ENCODE data around the gene TFPT. TPM values are rescaled to one million over a fixed set of nuclear protein-coding genes. Genes with fewer than 3 reads are reported as not detected.

The TFPT gene
- total and polyA plus RNA-seq, 2 of the 13 experiments (the other 11 are each of a cell fraction or from before 2014, with no cell fraction given) = 8.4 to 10.7 TPM

GRCh38 chr19:54115109-54116063 is at the start of gene TFPT, which contains the start of gene PRPF31 (continued):
- no peak for TF ChIP-seq EZH2 (conservative IDR thresholded peaks at IDR 0.05; ENCODE audit: low read depth, low read length)
- TF ChIP-seq HOXA3 (CRISPR knock-in tag; IDR thresholded peaks at IDR 0.05) = peak; percentile 97
- TF ChIP-seq ZNF10 (CRISPR knock-in tag; IDR thresholded peaks at IDR 0.05; ENCODE audit: borderline replicate concordance, low read depth) = no peak
- TF ChIP-seq GRHL1 (CRISPR knock-in tag; conservative IDR thresholded peaks at IDR 0.05) = no peak
- TF ChIP-seq GPN1 (CRISPR knock-in tag; IDR thresholded peaks at IDR 0.05; ENCODE audit: borderline replicate concordance) = no peak
- peak; percentile 67; the same call in 1 of the 2 replicates for TF ChIP-seq FOXK2 (IDR thresholded peaks at IDR 0.05)
- TF ChIP-seq RFXAP (CRISPR knock-in tag; IDR thresholded peaks at IDR 0.05; ENCODE audit: borderline replicate concordance) = peak; percentile 54; the same call in 1 of the 2 replicates
- 0 out of 2 replicates have a peak, but pooled peaks have one; percentile 56 for TF ChIP-seq ZNF678 (CRISPR knock-in tag; IDR thresholded peaks at IDR 0.05)
- no peak; the same call in 1 of the 2 replicates for TF ChIP-seq SSRP1 (CRISPR knock-in tag; IDR thresholded peaks at IDR 0.05)
- TF ChIP-seq ZNF597 (CRISPR knock-in tag; IDR thresholded peaks at IDR 0.05) = no peak
- TF ChIP-seq ZBTB1 (CRISPR knock-in tag; IDR thresholded peaks at IDR 0.05; ENCODE audit: borderline replicate concordance) = 0 out of 2 replicates have a peak, but pooled peaks have one; percentile 35
- no peak for TF ChIP-seq ZNF672 (CRISPR knock-in tag; IDR thresholded peaks at IDR 0.05)
- TF ChIP-seq TRIM22 (IDR thresholded peaks at IDR 0.05) = no peak
- TF ChIP-seq STAT5B (CRISPR knock-in tag; IDR thresholded peaks at IDR 0.05) = no peak; the same call in 1 of the 2 replicates
- no peak; the same call in 1 of the 2 replicates for TF ChIP-seq ZNF362 (CRISPR knock-in tag; IDR thresholded peaks at IDR 0.05; ENCODE audit: borderline replicate concordance)
- no peak for TF ChIP-seq ZNF839 (CRISPR knock-in tag; IDR thresholded peaks at IDR 0.05; ENCODE audit: borderline replicate concordance)
- peak; percentile 89 for TF ChIP-seq MAX (IDR thresholded peaks at IDR 0.05)
